B cell (primary cell): ENCODE results near the gene PCDH9. TPM values are rescaled to one million over a fixed set of nuclear protein-coding genes. Genes with fewer than 3 reads are reported as not detected.

Experiments used
- ATAC-seq: fragments of 200-7000 bp; cut with Tn5 transposase; one replicate; pipeline ENCODE4 v1.10.0; 2021; ENCODE audit warnings: low read depth, mild to moderate bottlenecking, moderate number of reproducible peaks, moderate library complexity
- CTCF ChIA-PET: fragments of 350-600 bp; sonication (Branson Sonifier 250); formaldehyde crosslinking; loops from one replicate; lab custom pipeline; 2021; ENCODE audit warnings: antibody characterized with exemption, inconsistent platforms; lab: Charles Lee
- POLR2A ChIA-PET: fragments of 350-600 bp; sonication (Branson Sonifier 250); formaldehyde crosslinking; loops from one replicate; lab custom pipeline; 2021; ENCODE audit warnings: antibody characterized with exemption; lab: Charles Lee
- DNase-seq: peaks from one replicate; pipeline ENCODE4 v3.0.0; 2013
- H2AFZ ChIP-seq: 2 replicates; pipeline ENCODE4 v1.6.1; 2012; ENCODE audit warnings: mild to moderate bottlenecking, low read depth, low read length; ENCODE audit not compliant: insufficient read depth, poor library complexity, severe bottlenecking
- H3K27ac ChIP-seq, 2 donors: 1 replicate in 1 of 2; 2 replicates in 1 of 2; pipeline ENCODE4 v1.5.1; 2012 to 2013; ENCODE audit warnings: low read length in 2 of 2, mild to moderate bottlenecking in 2 of 2, moderate library complexity in 1 of 2
- H3K27me3 ChIP-seq, 4 experiments: fragments of 200-600 bp in 1 of 4; sonication (generic) in 1 of 4; replicated peaks in 1 of 4; 1 replicate in 2 of 4; 2 replicates in 2 of 4; pipeline versions ENCODE4 v1.6.1 to v1.7.0; 2013 to 2016; ENCODE audit warnings: low read length in 3 of 4, mild to moderate bottlenecking in 2 of 4, mixed read lengths in 1 of 4, moderate library complexity in 1 of 4; ENCODE audit not compliant: insufficient read depth in 4 of 4, control insufficient read depth in 3 of 4; ENCODE audit errors: control extremely low read depth in 1 of 4
- H3K36me3 ChIP-seq, 2 experiments: replicated peaks in 1 of 2; 1 replicate in 1 of 2; 2 replicates in 1 of 2; pipeline versions ENCODE4 v1.6.1 to v1.7.1; 2013; ENCODE audit warnings: low read length in 1 of 2; ENCODE audit not compliant: insufficient read depth in 2 of 2, control insufficient read depth in 1 of 2; ENCODE audit errors: control extremely low read depth in 1 of 2, extremely low read depth in 1 of 2
- H3K4me1 ChIP-seq, 2 donors: fragments of 200-600 bp in 1 of 2; sonication (generic) in 1 of 2; 1 replicate in 1 of 2; 2 replicates in 1 of 2; pipeline versions ENCODE4 v1.5.1 to v1.6.1; 2013 to 2017; ENCODE audit warnings: low read length in 2 of 2; ENCODE audit not compliant: control insufficient read depth in 2 of 2, insufficient read depth in 2 of 2
- H3K4me2 ChIP-seq: replicated peaks from 2 replicates; pipeline ENCODE3; 2012; ENCODE audit warnings: mild to moderate bottlenecking, low read depth, low read length; ENCODE audit not compliant: poor library complexity, severe bottlenecking
- H3K4me3 ChIP-seq, 5 experiments: fragments of 200-600 bp in 1 of 5; sonication (generic) in 1 of 5; 1 replicate in 3 of 5; 2 replicates in 2 of 5; pipeline versions ENCODE4 v1.5.1 to v1.7.0; 2011 to 2016; ENCODE audit warnings: low read length in 4 of 5, mild to moderate bottlenecking in 4 of 5, low read depth in 2 of 5, control low read depth in 1 of 5, moderate library complexity in 1 of 5; ENCODE audit not compliant: insufficient read depth in 1 of 5; ENCODE audit errors: control extremely low read depth in 1 of 5, extremely low read depth in 1 of 5
- H3K79me2 ChIP-seq: fragments of 200-600 bp; sonication (generic); one replicate; pipeline ENCODE4 v1.6.0; 2016; ENCODE audit warnings: low read length; ENCODE audit not compliant: control insufficient read depth, insufficient read depth
- H3K9ac ChIP-seq: fragments of 200-600 bp; sonication (generic); 2 replicates; pipeline ENCODE4 v1.6.1; 2017; ENCODE audit warnings: mild to moderate bottlenecking, low read length, moderate library complexity
- H3K9me3 ChIP-seq, 3 donors: one replicate each; pipeline versions ENCODE4 v1.6.1 to v1.7.1; 2013; ENCODE audit warnings: low read length in 2 of 3; ENCODE audit not compliant: control insufficient read depth in 2 of 3, insufficient read depth in 1 of 3; ENCODE audit errors: control extremely low read depth in 1 of 3
- H4K20me1 ChIP-seq: 2 replicates; pipeline ENCODE4 v1.6.0; 2012; ENCODE audit warnings: mild to moderate bottlenecking, low read length; ENCODE audit not compliant: insufficient read depth, control insufficient read depth, poor library complexity, severe bottlenecking
- H3K27ac Mint-ChIP-seq: one replicate; pipeline ENCODE4 v1.8.0; 2021; ENCODE audit warnings: mixed read lengths
- H3K27me3 Mint-ChIP-seq: one replicate; pipeline ENCODE4 v1.8.0; 2021; ENCODE audit warnings: mixed read lengths
- H3K4me1 Mint-ChIP-seq: one replicate; pipeline ENCODE4 v1.8.0; 2021; ENCODE audit warnings: mixed read lengths
- H3K4me3 Mint-ChIP-seq: one replicate; pipeline ENCODE4 v1.8.0; 2021; ENCODE audit warnings: mixed read lengths
- H3K9me3 Mint-ChIP-seq: one replicate; pipeline ENCODE4 v1.8.0; 2022; ENCODE audit warnings: mixed read lengths; ENCODE audit not compliant: insufficient read depth
- EZH2 ChIP-seq: IDR thresholded peaks from 2 replicates; pipeline ENCODE4 v1.6.1; 2012; ENCODE audit warnings: borderline replicate concordance, low read depth, mild to moderate bottlenecking, moderate library complexity, low read length; ENCODE audit not compliant: insufficient read depth, poor library complexity, severe bottlenecking
- WGBS: methylation state at CpG from one replicate; pipeline ENCODE4 v1.1.5; 2013; ENCODE audit warnings: missing lambda C conversion rate; ENCODE audit not compliant: insufficient coverage; 5-methylcytosine and 5-hydroxymethylcytosine counted together
- intact Hi-C: fragments of 100-400 bp; cut with micrococcal nuclease; formaldehyde crosslinking; loops from one replicate; pipeline ENCODE4 v1.10.0; 2022
- polyA plus RNA-seq: library from polyadenylated mRNA; depleted of rRNA; stranded (reverse); fragments of >200 nt; gene quantifications from 2 replicates; pipeline ENCODE4 v1.2.3, GENCODE V29; 2012
- total RNA-seq, 2 donors: library from RNA; stranded (reverse); fragments of 120-200 nt in 1 of 2; gene quantifications; 1 replicate in 1 of 2; 2 replicates in 1 of 2; pipeline versions ENCODE4 v1.2.3 to v1.2.4, GENCODE V29; 2013 to 2022
- TF ChIP-seq, protein P1 (sequence below): fragments of 200-600 bp; IDR thresholded peaks from one replicate; pipeline ENCODE4 v1.8.0; 2022; ENCODE audit warnings: antibody characterized with exemption, mild to moderate bottlenecking

PCDH9 gene
- total and polyA plus RNA-seq, 2 donors (not counting 1 experiment from before 2014, with no cell fraction given): 13.1 to 21.8 TPM

GRCh38 chr13:67193979-67194378 lies 36.2 kb downstream of the PCDH9 start:
- TF ChIP-seq, protein P1, sequence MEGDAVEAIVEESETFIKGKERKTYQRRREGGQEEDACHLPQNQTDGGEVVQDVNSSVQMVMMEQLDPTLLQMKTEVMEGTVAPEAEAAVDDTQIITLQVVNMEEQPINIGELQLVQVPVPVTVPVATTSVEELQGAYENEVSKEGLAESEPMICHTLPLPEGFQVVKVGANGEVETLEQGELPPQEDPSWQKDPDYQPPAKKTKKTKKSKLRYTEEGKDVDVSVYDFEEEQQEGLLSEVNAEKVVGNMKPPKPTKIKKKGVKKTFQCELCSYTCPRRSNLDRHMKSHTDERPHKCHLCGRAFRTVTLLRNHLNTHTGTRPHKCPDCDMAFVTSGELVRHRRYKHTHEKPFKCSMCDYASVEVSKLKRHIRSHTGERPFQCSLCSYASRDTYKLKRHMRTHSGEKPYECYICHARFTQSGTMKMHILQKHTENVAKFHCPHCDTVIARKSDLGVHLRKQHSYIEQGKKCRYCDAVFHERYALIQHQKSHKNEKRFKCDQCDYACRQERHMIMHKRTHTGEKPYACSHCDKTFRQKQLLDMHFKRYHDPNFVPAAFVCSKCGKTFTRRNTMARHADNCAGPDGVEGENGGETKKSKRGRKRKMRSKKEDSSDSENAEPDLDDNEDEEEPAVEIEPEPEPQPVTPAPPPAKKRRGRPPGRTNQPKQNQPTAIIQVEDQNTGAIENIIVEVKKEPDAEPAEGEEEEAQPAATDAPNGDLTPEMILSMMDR: no peak
- TF ChIP-seq EZH2: no peak
- Histone ChIP-seq H3K4me2 (no peak overlapping the region), H3K4me3 (no peak overlapping the region), H3K4me1 (no peaks in the 10 kb centered on the region), H3K9ac (no peak overlapping the region), H2AFZ (no peak overlapping the region), H3K9me3 (peaks cover 0 to 5% (median 0%) of the 10 kb centered on the region in 3 donors), H3K27ac (no peak overlapping the region), H3K79me2 (no peaks in the 10 kb centered on the region), H3K27me3 (no peaks in the 10 kb centered on the region), H4K20me1 (no peaks in the 10 kb centered on the region), H3K36me3 (no peaks in the 10 kb centered on the region)
- POLR2A ChIA-PET: no interaction called here
- intact Hi-C loops: no loop called here
- H3K4me1 Mint-ChIP-seq: no peaks in the 10 kb centered on the region
- DNase-seq: no peak
- no peak overlapping the region for H3K27ac Mint-ChIP-seq
- H3K27me3 Mint-ChIP-seq: no peaks in the 10 kb centered on the region
- no peak for ATAC-seq
- CTCF ChIA-PET: no interaction called here
- H3K4me3 Mint-ChIP-seq: no peak overlapping the region
- H3K9me3 Mint-ChIP-seq: no peaks in the 10 kb centered on the region

GRCh38 chr13:67192751-67193150 lies 37.4 kb downstream of the PCDH9 start:
- ChIA-PET POLR2A (no interaction called here), CTCF (no interaction called here)
- no peak overlapping the region for H3K27ac Mint-ChIP-seq
- Histone ChIP-seq H3K79me2 (no peaks in the 10 kb centered on the region), H3K27me3 (no peaks in the 10 kb centered on the region), H3K36me3 (no peaks in the 10 kb centered on the region), H3K4me2 (no peak overlapping the region), H3K4me1 (no peaks in the 10 kb centered on the region), H3K9me3 (peaks cover 0 to 5% (median 0%) of the 10 kb centered on the region in 3 donors), H4K20me1 (no peaks in the 10 kb centered on the region), H3K4me3 (no peak overlapping the region), H3K9ac (no peak overlapping the region), H3K27ac (no peak overlapping the region), H2AFZ (no peak overlapping the region)
- H3K4me1 Mint-ChIP-seq: no peaks in the 10 kb centered on the region
- H3K27me3 Mint-ChIP-seq: no peaks in the 10 kb centered on the region
- intact Hi-C loops: no loop called here
- TF ChIP-seq, protein P1: no peak
- no peak for TF ChIP-seq EZH2
- DNase-seq (no peak), ATAC-seq (no peak)
- no peak overlapping the region for H3K4me3 Mint-ChIP-seq
- WGBS: 100% methylated on average over 1 of the region's 4 CpGs
- no peaks in the 10 kb centered on the region for H3K9me3 Mint-ChIP-seq
